ENCODE measurements around the gene SMIM35.

The SMIM35 gene

GRCh38 chr11:118000067-118000849 is 86.5 kb downstream of the SMIM35 start:
- DNase-seq, result no peak

- DNase-seq, result no peak
Observed at GRCh38 chr11:117999354-117999993, 87.3 kb downstream of the SMIM35 start.

GRCh38 chr11:117998664-117999353 is 88.0 kb downstream of the SMIM35 start:
- no peak for DNase-seq

GRCh38 chr11:117997823-117998579 is 88.8 kb downstream of the SMIM35 start:
- DNase-seq, result no peak

GRCh38 chr11:117997406-117997805 is 89.4 kb downstream of the SMIM35 start:
- DNase-seq, result no peak

GRCh38 chr11:117996058-117996457 is 90.7 kb downstream of the SMIM35 start:
- no peak for DNase-seq

- DNase-seq, result no peak
Observed at GRCh38 chr11:117995472-117995871, 91.3 kb downstream of the SMIM35 start.

- no peak for DNase-seq
Observed at GRCh38 chr11:117993988-117994745, 92.6 kb downstream of the SMIM35 start.

GRCh38 chr11:117992620-117993019 is 94.1 kb downstream of the SMIM35 start:
- no peak for DNase-seq

- no peak for DNase-seq
Observed at GRCh38 chr11:117992136-117992535, 94.6 kb downstream of the SMIM35 start.

GRCh38 chr11:117989351-117990102 is 97.2 kb downstream of the SMIM35 start:
- no peak for DNase-seq

GRCh38 chr11:117986981-117987574 is 99.7 kb downstream of the SMIM35 start:
- DNase-seq, result peak; percentile 48

GRCh38 chr11:117985953-117986887 is 100.5 kb downstream of the SMIM35 start, which contains the start of gene IL10RA:
Gene IL10RA, plus strand, starts transcription at chr11:117986394. Its CDS starts 74 bp downstream, at chr11:117986468.
- peak; percentile 74 for DNase-seq

- no peak for DNase-seq
Observed at GRCh38 chr11:117984476-117984875, 102.3 kb downstream of the SMIM35 start.

GRCh38 chr11:117983163-117983475 is 103.6 kb downstream of the SMIM35 start:
- no peak for DNase-seq

- DNase-seq, result no peak
Observed at GRCh38 chr11:117980720-117981119, 106.0 kb downstream of the SMIM35 start.

GRCh38 chr11:117980280-117980679 is 106.5 kb downstream of the SMIM35 start:
- DNase-seq, result no peak

- DNase-seq, result no peak
Observed at GRCh38 chr11:117979481-117980211, 107.1 kb downstream of the SMIM35 start.

- DNase-seq, result no peak
Observed at GRCh38 chr11:117978991-117979390, 107.8 kb downstream of the SMIM35 start.

Measured in activated T-cell treated with anti-CD3 and anti-CD28 coated beads for 4 hours (primary cell).